ENCODE results near the gene IRF3.

IRF3 gene

GRCh38 chr19:49669516-49669915 lies 3.9 kb upstream of the IRF3 start:
- no peak for DNase-seq (ENCODE audit: low read depth in 1 of 2, low spot score in 1 of 2)

- no peak for DNase-seq (ENCODE audit: low read depth in 1 of 2, low spot score in 1 of 2)
Measured at GRCh38 chr19:49667473-49667872, 1.8 kb upstream of the IRF3 start.

- no peak for DNase-seq (ENCODE audit: low read depth in 1 of 2, low spot score in 1 of 2)
Measured at GRCh38 chr19:49666120-49666444, 425 bp upstream of the IRF3 start.

DNA sequence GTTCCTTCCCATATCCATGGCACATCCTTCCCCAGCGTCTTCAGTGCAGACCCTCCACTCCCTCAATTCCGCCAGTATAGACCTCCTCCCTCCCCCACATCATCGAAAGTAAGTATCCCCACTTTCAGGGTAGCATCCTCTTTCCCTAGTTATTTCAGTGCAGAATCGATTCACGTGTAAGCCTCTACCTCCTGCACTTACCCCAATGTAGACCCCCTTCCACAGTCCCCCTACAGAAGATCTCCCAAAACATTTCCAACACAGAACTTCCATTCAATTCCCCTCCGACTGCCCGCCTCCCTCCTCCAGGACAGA lies 664 bp downstream of the IRF3 start:
- DNase-seq (ENCODE audit: low read depth in 1 of 2, low spot score in 1 of 2), result no peak

DNA sequence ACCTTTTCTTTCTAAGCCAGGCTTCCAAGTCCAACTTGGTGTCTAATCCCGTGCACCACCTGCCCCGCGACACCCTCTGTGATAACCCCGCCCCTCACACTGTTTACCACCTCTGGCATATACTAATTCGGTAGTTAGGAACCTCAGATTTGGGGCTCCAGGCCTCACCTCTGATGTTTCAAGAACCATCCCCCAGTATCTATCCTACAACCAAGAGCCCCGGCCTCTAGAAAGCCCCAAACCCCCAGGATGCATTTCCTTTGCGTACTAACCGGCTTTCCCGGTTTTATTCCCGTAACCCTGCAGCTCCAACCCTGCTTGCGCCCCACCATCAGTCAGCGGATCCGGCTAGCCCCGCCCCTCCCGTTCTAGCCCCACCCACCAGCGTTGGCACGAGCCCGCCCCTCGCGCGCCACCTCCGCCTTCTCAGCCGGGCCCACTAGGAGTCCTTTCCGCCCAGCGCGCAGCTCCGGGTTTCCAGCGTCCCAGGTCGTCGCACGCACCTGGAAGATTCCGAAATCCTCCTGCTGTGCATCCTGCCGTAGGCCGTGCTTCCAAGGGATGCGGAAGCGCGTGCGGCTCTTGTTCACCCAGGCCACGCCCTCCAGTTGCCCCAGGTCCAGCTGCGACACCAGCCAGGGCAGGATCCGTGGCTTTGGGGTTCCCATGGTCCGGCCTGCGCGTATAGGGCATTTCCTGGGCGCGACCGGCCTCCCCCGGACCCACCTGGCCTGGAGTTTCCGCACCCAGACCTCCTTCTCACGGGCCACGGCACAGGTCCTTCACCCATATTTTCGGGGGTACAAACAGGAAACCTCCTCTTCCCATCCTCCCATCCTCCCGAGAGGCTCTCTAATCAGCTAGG lies 1.3 kb downstream of the IRF3 start:
- DNase-seq (ENCODE audit: low read depth in 1 of 2, low spot score in 1 of 2), result peak; percentile 85 to 93

DNA sequence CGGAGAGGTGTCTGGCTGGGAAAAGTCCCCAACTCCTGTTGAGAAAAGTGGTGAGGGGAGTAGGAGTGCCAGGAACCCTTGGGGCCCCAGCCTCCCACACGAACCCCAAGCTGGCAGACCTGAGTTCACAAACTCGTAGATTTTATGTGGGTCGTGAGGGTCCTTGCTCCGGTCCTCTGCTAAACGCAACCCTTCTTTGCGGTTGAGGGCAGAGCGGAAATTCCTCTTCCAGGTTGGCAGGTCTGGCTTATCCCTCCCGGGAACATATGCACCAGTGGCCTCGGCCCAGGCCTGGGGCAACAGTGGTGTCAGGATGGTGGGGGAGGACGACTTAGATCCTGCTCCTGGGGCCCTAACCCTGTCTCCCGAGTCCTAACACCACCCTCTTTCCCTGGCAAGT lies 2.4 kb downstream of the IRF3 start:
- no peak for DNase-seq (ENCODE audit: low read depth in 1 of 2, low spot score in 1 of 2)

GRCh38 chr19:49662011-49662410 lies 3.6 kb downstream of the IRF3 start:
- DNase-seq (ENCODE audit: low read depth in 1 of 2, low spot score in 1 of 2), result no peak

GRCh38 chr19:49660338-49660961 lies 5.2 kb downstream of the IRF3 start:
- DNase-seq (ENCODE audit: low read depth in 1 of 2, low spot score in 1 of 2), result no peak

- no peak for DNase-seq (ENCODE audit: low read depth in 1 of 2, low spot score in 1 of 2)
Measured at GRCh38 chr19:49658566-49659442, 6.9 kb downstream of the IRF3 start.

GRCh38 chr19:49658139-49658517 lies 7.5 kb downstream of the IRF3 start:
- no peak for DNase-seq (ENCODE audit: low read depth in 1 of 2, low spot score in 1 of 2)

DNA sequence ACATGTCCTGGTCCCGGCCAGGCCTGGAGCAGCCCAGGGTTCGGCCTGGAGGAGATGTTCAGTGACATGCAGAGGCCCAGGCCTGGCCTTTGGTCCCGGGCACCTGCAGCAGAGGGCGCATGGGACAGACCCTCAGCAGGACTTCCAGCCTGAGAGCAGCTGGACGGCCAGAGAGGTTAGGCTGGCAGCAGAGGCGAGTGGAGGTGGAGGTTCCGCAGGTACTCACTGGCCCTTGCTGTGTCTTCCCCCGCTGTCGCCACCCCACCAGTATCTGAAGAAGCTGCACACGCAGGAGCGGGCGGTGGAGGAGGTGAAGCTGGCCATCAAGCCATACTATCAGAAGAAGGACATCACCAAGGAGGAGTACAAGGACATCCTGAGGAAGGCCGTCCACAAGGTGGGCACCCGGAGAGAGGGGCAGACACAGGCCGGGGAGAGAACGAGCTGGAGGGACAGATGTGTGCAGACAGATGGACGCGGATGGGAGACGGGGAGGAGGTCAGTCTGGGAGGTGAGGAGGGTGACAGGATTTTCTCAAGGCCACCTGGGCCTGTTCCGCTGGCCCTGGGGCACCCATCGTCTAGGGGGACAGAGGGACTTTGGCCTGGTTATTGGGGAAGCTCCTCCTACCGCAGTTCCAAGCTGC lies 8.0 kb downstream of the IRF3 start:
- DNase-seq (ENCODE audit: low read depth in 1 of 2, low spot score in 1 of 2), result no peak

DNA sequence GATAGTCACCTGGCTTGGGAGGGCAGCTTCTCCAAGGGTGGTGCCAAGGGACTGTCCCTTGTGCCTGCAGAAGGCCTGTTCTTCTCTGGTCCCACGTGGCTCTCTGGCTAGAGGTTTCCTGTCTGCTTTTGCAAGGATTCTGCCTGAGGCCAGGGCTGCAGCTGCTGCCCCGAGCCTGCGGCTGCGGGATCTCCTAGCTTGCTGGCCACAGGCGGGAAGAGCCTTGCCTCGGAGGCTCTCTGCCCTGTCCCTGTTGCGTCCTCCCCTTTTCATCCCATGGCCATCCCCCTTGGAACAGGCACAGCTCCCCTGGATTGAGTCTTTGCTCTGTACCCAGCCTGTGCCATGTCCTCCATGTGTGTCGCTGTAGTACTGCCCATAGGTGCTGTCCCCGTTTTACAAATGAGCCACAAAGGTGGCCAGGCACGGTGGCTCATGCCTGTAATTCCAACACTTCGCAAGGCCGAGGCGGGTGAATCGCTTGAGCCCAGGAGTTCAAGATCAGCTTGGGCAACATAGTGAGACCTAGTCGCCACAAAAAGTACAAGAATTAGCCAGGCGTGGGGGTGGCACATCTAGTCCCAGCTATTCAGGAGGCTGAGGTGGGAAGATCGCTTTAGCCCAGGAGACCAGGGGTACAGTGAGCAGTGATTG lies 9.1 kb downstream of the IRF3 start:
- DNase-seq (ENCODE audit: low read depth in 1 of 2, low spot score in 1 of 2), result no peak

DNA sequence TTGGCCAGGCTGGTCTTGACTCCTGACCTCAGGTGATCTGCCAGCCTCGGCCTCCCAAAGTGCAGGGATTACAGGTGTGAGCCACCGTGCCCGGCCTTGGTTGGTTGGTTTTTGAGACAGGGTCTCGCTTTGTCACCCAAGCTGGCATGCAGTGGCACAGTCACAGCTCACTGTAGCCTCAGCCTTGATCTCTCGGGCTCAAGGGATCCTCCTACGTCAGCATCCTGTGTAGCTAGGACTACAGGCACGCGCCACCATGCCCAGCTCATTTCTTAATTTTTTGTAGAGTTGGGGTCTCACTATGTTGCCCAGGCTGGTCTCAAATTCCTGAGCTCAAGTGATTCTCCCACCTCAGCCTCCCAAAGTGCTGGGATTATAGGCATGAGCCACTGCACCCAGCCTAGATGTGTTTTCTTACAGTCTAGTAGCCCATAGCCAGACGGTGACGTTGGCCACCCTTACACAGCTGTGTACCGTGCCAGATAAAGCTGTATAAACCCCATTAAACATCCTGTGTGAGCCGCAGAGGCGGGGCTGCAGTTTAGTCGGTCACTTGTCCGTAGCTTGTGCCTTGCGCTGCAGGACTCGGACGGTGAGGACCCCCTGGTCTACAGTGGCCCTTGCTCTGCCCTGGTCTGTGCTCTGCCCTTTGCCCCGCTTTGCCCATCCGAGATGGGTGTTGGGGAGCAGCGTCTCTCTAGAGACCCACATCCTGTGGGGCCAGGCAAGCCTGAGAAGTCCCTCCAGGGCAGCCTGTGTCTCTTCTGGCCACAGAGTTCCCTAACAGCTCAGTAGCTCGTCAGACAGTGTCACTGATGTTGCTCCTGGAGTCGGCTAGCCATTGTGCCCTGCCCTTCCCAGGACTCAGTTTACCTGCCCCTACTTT lies 9.8 kb downstream of the IRF3 start:
- no peak for DNase-seq (ENCODE audit: low read depth in 1 of 2, low spot score in 1 of 2)

GRCh38 chr19:49654581-49654980 lies 11.1 kb downstream of the IRF3 start:
- DNase-seq (ENCODE audit: low read depth in 1 of 2, low spot score in 1 of 2), result no peak

DNA sequence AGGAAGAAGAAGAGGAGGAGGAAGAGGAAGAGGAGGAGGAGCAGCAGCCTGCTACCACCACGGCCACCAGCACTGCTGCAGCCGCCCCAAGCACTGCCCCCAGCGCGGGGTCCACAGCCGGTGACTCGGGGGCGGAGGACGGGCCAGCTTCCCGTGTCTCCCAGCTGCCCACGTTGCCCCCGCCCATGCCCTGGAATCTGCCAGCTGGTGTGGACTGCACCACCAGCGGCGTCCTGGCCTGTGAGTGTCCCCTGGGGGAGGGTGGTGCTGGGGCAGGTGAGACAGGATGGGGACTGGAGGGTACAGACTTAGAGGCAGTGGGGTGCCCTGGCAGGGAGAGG lies 12.2 kb downstream of the IRF3 start:
- no peak for DNase-seq (ENCODE audit: low read depth in 1 of 2, low spot score in 1 of 2)

DNA sequence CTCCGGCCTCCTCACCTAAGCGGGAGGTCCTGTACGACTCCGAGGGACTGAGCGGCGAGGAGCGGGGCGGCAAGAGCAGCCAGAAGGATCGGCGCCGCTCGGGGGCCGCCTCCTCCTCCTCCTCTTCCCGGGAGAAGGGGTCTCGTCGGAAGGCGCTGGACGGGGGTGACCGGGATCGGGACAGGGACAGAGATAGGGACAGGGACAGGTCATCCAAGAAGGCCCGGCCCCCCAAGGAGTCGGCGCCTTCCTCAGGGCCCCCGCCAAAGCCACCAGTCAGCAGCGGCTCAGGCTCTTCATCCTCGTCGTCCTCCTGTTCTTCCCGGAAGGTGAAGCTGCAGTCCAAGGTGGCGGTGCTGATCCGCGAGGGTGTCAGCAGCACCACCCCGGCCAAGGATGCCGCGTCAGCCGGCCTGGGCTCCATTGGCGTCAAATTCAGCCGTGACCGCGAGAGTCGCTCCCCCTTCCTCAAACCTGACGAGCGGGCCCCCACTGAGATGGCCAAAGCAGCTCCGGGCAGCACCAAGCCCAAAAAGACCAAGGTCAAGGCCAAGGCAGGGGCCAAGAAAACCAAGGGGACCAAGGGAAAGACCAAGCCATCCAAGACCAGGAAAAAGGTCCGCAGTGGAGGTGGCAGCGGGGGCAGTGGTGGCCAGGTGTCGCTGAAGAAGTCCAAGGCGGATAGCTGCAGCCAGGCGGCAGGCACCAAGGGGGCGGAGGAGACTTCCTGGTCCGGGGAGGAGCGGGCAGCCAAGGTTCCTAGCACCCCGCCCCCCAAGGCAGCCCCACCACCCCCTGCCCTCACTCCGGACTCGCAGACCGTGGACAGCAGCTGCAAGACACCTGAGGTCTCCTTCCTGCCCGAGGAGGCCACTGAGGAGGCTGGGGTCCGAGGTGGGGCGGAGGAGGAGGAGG lies 12.8 kb downstream of the IRF3 start:
- DNase-seq (ENCODE audit: low read depth in 1 of 2, low spot score in 1 of 2), result no peak

- no peak for DNase-seq (ENCODE audit: low read depth in 1 of 2, low spot score in 1 of 2)
Measured at GRCh38 chr19:49651820-49652550, 13.7 kb downstream of the IRF3 start.

DNA sequence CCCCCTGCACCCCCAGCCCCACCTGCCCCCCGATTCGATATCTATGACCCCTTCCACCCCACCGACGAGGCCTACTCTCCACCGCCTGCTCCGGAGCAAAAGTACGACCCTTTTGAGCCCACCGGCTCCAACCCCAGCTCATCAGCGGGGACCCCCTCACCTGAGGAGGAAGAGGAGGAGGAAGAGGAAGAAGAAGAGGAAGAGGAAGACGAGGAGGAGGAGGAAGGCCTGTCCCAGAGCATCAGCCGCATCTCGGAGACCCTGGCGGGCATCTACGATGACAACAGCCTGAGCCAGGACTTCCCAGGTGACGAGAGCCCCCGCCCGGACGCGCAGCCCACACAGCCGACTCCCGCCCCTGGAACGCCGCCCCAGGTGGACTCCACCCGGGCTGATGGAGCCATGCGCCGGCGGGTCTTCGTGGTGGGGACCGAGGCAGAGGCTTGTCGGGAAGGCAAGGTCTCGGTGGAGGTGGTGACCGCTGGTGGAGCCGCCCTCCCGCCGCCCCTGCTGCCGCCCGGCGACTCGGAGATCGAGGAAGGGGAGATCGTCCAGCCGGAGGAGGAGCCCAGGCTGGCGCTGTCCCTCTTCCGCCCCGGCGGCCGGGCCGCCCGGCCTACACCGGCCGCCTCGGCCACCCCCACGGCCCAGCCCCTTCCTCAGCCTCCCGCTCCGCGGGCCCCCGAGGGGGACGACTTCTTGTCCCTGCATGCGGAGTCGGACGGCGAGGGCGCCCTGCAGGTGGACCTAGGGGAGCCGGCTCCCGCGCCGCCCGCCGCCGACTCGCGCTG lies 14.4 kb downstream of the IRF3 start:
- DNase-seq (ENCODE audit: low read depth in 1 of 2, low spot score in 1 of 2), result no peak

Measured in stimulated activated CD4-positive, alpha-beta T cell treated with anti-CD3 and anti-CD28 coated beads, Interleukin-15, amount 100 ng/mL, for 1 hour (primary cell).